CD4-positive, CD25-positive, alpha-beta regulatory T cell (primary cell): ENCODE data around the gene PDZD2. TPM values are rescaled to one million over a fixed set of nuclear protein-coding genes. Genes with fewer than 3 reads are reported as not detected.

ENCODE experiments used
- ATAC-seq, 2 donors: fragments of 150-1000 bp; cut with Tn5 transposase; one replicate each; pipeline ENCODE4 v1.10.0; 2021; ENCODE audit warnings: low read depth in 2 of 2, moderate number of reproducible peaks in 2 of 2, moderate library complexity in 1 of 2
- DNase-seq, 3 donors: peaks; one replicate each; pipeline versions ENCODE4 v3.0.0 to v3.0.0-alpha.2; 2012 to 2022; ENCODE audit warnings: mixed read lengths in 1 of 3
- H3K27ac ChIP-seq: one replicate; pipeline ENCODE4 v1.7.0; 2013; ENCODE audit warnings: mild to moderate bottlenecking, low read length; ENCODE audit not compliant: insufficient read depth, poor library complexity, severe bottlenecking
- H3K27me3 ChIP-seq: one replicate; pipeline ENCODE4 v1.7.0; 2013; ENCODE audit warnings: low read length; ENCODE audit not compliant: control insufficient read depth, insufficient read depth
- H3K36me3 ChIP-seq: one replicate; pipeline ENCODE4 v1.7.0; 2013; ENCODE audit warnings: mild to moderate bottlenecking, low read length, moderate library complexity; ENCODE audit not compliant: control insufficient read depth, insufficient read depth
- H3K4me1 ChIP-seq: 2 replicates; pipeline ENCODE4 v1.7.0; 2013; ENCODE audit warnings: mild to moderate bottlenecking, low read length; ENCODE audit not compliant: insufficient read depth, control insufficient read depth, poor library complexity, severe bottlenecking
- H3K4me3 ChIP-seq: one replicate; pipeline ENCODE4 v1.7.0; 2013; ENCODE audit warnings: low read depth, mild to moderate bottlenecking, low read length, moderate library complexity
- H3K9me3 ChIP-seq, 2 experiments: 1 replicate in 1 of 2; 2 replicates in 1 of 2; pipeline ENCODE4 v1.7.0; 2013; ENCODE audit warnings: low read length in 2 of 2, mild to moderate bottlenecking in 1 of 2, moderate library complexity in 1 of 2; ENCODE audit not compliant: control insufficient read depth in 2 of 2
- H3K27ac Mint-ChIP-seq, 3 donors: one replicate each; pipeline ENCODE4 v1.8.0; 2020 to 2022; ENCODE audit warnings: mild to moderate bottlenecking in 3 of 3, mixed read lengths in 3 of 3, moderate library complexity in 2 of 3
- H3K27me3 Mint-ChIP-seq: one replicate; pipeline ENCODE4 v1.8.0; 2022; ENCODE audit warnings: mild to moderate bottlenecking, mixed read lengths
- H3K36me3 Mint-ChIP-seq: one replicate; pipeline ENCODE4 v1.8.0; 2020; ENCODE audit warnings: mixed read lengths
- H3K4me1 Mint-ChIP-seq, 4 donors: one replicate each; pipeline ENCODE4 v1.8.0; 2020 to 2022; ENCODE audit warnings: mixed read lengths in 4 of 4, mild to moderate bottlenecking in 1 of 4
- H3K4me3 Mint-ChIP-seq, 4 donors: one replicate each; pipeline ENCODE4 v1.8.0; 2020 to 2022; ENCODE audit warnings: mild to moderate bottlenecking in 4 of 4, mixed read lengths in 4 of 4, moderate library complexity in 3 of 4
- H3K9me3 Mint-ChIP-seq, 7 donors: one replicate each; pipeline ENCODE4 v1.8.0; 2020 to 2022; ENCODE audit warnings: mixed read lengths in 7 of 7, mild to moderate bottlenecking in 3 of 7, moderate library complexity in 2 of 7
- polyA plus RNA-seq, 4 donors: library from polyadenylated mRNA; unstranded; fragments of 300-500 nt; fragmentation: Illumina TruSeq; gene quantifications; one replicate each; pipeline ENCODE4 v1.2.3, GENCODE V29; 2021
- total RNA-seq: library from RNA; stranded (reverse); gene quantifications from one replicate; pipeline ENCODE4 v1.2.3, GENCODE V29; 2022

The PDZD2 gene
- total and polyA plus RNA-seq, 5 donors from 2014 or later, result 0.06 to 1.3 (median 0.25) TPM

GRCh38 chr5:31962351-31962751 is 323.4 kb downstream of the PDZD2 start:
- Mint-ChIP-seq H3K9me3 (no peaks in the 10 kb centered on the region), H3K4me1 (no peaks in the 10 kb centered on the region), H3K27me3 (peaks cover 19% of the 10 kb centered on the region), H3K27ac (no peak overlapping the region), H3K36me3 (no peaks in the 10 kb centered on the region), H3K4me3 (no peak overlapping the region)
- DNase-seq (no peak), ATAC-seq (no peak)
- Histone ChIP-seq H3K9me3 (no peaks in the 10 kb centered on the region), H3K4me1 (no peaks in the 10 kb centered on the region), H3K4me3 (no peak overlapping the region), H3K36me3 (no peaks in the 10 kb centered on the region), H3K27ac (no peak overlapping the region), H3K27me3 (no peaks in the 10 kb centered on the region)

GRCh38 chr5:31962871-31963307 is 324.0 kb downstream of the PDZD2 start:
- no peaks in the 10 kb centered on the region for H3K36me3 Mint-ChIP-seq
- no peaks in the 10 kb centered on the region for H3K27me3 ChIP-seq
- H3K27ac Mint-ChIP-seq, result no peak overlapping the region
- peaks cover 19% of the 10 kb centered on the region for H3K27me3 Mint-ChIP-seq
- H3K36me3 ChIP-seq, result no peaks in the 10 kb centered on the region
- no peaks in the 10 kb centered on the region for H3K4me1 ChIP-seq
- no peak overlapping the region for H3K4me3 Mint-ChIP-seq
- ATAC-seq, result no peak
- no peak overlapping the region for H3K27ac ChIP-seq
- H3K4me3 ChIP-seq, result no peak overlapping the region
- no peaks in the 10 kb centered on the region for H3K4me1 Mint-ChIP-seq
- no peak for DNase-seq
- H3K9me3 ChIP-seq, result no peaks in the 10 kb centered on the region
- no peaks in the 10 kb centered on the region for H3K9me3 Mint-ChIP-seq

GRCh38 chr5:31963358-31964006 is 324.6 kb downstream of the PDZD2 start:
- no peaks in the 10 kb centered on the region for H3K36me3 Mint-ChIP-seq
- ATAC-seq (no peak), DNase-seq (no peak)
- peaks cover 19% of the 10 kb centered on the region for H3K27me3 Mint-ChIP-seq
- H3K4me3 Mint-ChIP-seq, result no peak overlapping the region
- no peaks in the 10 kb centered on the region for H3K4me1 Mint-ChIP-seq
- H3K9me3 ChIP-seq, result no peaks in the 10 kb centered on the region
- H3K27me3 ChIP-seq, result no peaks in the 10 kb centered on the region
- H3K27ac ChIP-seq, result no peak overlapping the region
- no peaks in the 10 kb centered on the region for H3K9me3 Mint-ChIP-seq
- H3K4me3 ChIP-seq, result no peak overlapping the region
- H3K36me3 ChIP-seq, result no peaks in the 10 kb centered on the region
- H3K27ac Mint-ChIP-seq, result no peak overlapping the region
- H3K4me1 ChIP-seq, result no peaks in the 10 kb centered on the region

GRCh38 chr5:31964007-31964360 is 325.1 kb downstream of the PDZD2 start:
- H3K27ac Mint-ChIP-seq, result no peak overlapping the region
- Histone ChIP-seq H3K9me3 (no peaks in the 10 kb centered on the region), H3K4me3 (no peak overlapping the region), H3K4me1 (no peaks in the 10 kb centered on the region), H3K27ac (no peak overlapping the region), H3K36me3 (no peaks in the 10 kb centered on the region), H3K27me3 (no peaks in the 10 kb centered on the region)
- no peak overlapping the region for H3K4me3 Mint-ChIP-seq
- no peaks in the 10 kb centered on the region for H3K4me1 Mint-ChIP-seq
- H3K9me3 Mint-ChIP-seq, result no peaks in the 10 kb centered on the region
- ATAC-seq (no peak), DNase-seq (no peak)
- peaks cover 19% of the 10 kb centered on the region for H3K27me3 Mint-ChIP-seq
- no peaks in the 10 kb centered on the region for H3K36me3 Mint-ChIP-seq

GRCh38 chr5:31965227-31965626 is 326.3 kb downstream of the PDZD2 start:
- no peak overlapping the region for H3K27ac Mint-ChIP-seq
- H3K36me3 ChIP-seq, result no peaks in the 10 kb centered on the region
- no peak overlapping the region for H3K4me3 Mint-ChIP-seq
- no peaks in the 10 kb centered on the region for H3K27me3 ChIP-seq
- H3K9me3 ChIP-seq, result no peaks in the 10 kb centered on the region
- no peak overlapping the region for H3K27ac ChIP-seq
- peaks cover 15% of the 10 kb centered on the region for H3K27me3 Mint-ChIP-seq
- no peak for DNase-seq
- H3K4me3 ChIP-seq, result no peak overlapping the region
- H3K4me1 ChIP-seq, result no peaks in the 10 kb centered on the region
- no peaks in the 10 kb centered on the region for H3K4me1 Mint-ChIP-seq
- H3K9me3 Mint-ChIP-seq, result peaks cover 0 to 1% (median 0%) of the 10 kb centered on the region in 7 donors
- ATAC-seq, result no peak
- H3K36me3 Mint-ChIP-seq, result no peaks in the 10 kb centered on the region

- H3K9me3 Mint-ChIP-seq, result peaks cover 0 to 1% (median 0%) of the 10 kb centered on the region in 7 donors
- no peak overlapping the region for H3K27ac Mint-ChIP-seq
- Histone ChIP-seq H3K4me3 (no peak overlapping the region), H3K9me3 (no peaks in the 10 kb centered on the region), H3K36me3 (no peaks in the 10 kb centered on the region), H3K4me1 (no peaks in the 10 kb centered on the region), H3K27ac (no peak overlapping the region), H3K27me3 (no peaks in the 10 kb centered on the region)
- DNase-seq, result no peak
- H3K27me3 Mint-ChIP-seq, result peaks cover 9% of the 10 kb centered on the region
- no peak for ATAC-seq
- H3K4me3 Mint-ChIP-seq, result no peak overlapping the region
- H3K4me1 Mint-ChIP-seq, result no peaks in the 10 kb centered on the region
- no peaks in the 10 kb centered on the region for H3K36me3 Mint-ChIP-seq
Measured at GRCh38 chr5:31966936-31967335, 328.0 kb downstream of the PDZD2 start.

GRCh38 chr5:31967461-31967860 is 328.5 kb downstream of the PDZD2 start:
- Mint-ChIP-seq H3K36me3 (no peaks in the 10 kb centered on the region), H3K27ac (no peak overlapping the region), H3K27me3 (peaks cover 4% of the 10 kb centered on the region), H3K4me3 (no peak overlapping the region), H3K9me3 (peaks cover 0 to 1% (median 0%) of the 10 kb centered on the region in 7 donors), H3K4me1 (peaks cover 0 to 1% (median under 1%) of the 10 kb centered on the region in 4 donors)
- no peaks in the 10 kb centered on the region for H3K4me1 ChIP-seq
- DNase-seq, result no peak
- ATAC-seq, result no peak
- H3K27ac ChIP-seq, result no peak overlapping the region
- H3K27me3 ChIP-seq, result no peaks in the 10 kb centered on the region
- no peak overlapping the region for H3K4me3 ChIP-seq
- no peaks in the 10 kb centered on the region for H3K36me3 ChIP-seq
- no peaks in the 10 kb centered on the region for H3K9me3 ChIP-seq

- Mint-ChIP-seq H3K27me3 (no peaks in the 10 kb centered on the region), H3K4me3 (no peak overlapping the region), H3K27ac (no peak overlapping the region), H3K9me3 (peaks cover 0 to 1% (median 0%) of the 10 kb centered on the region in 7 donors), H3K4me1 (peaks cover 4 to 13% (median 7%) of the 10 kb centered on the region in 4 donors), H3K36me3 (no peaks in the 10 kb centered on the region)
- H3K4me3 ChIP-seq, result no peak overlapping the region
- no peaks in the 10 kb centered on the region for H3K27me3 ChIP-seq
- no peak overlapping the region for H3K27ac ChIP-seq
- H3K36me3 ChIP-seq, result no peaks in the 10 kb centered on the region
- ATAC-seq, result no peak
- H3K4me1 ChIP-seq, result no peaks in the 10 kb centered on the region
- DNase-seq, result no peak
- H3K9me3 ChIP-seq, result no peaks in the 10 kb centered on the region
Measured at GRCh38 chr5:31972558-31972957, 333.6 kb downstream of the PDZD2 start.
